HG02885 (cell line): ENCODE results near the gene HABP4.
A peak's percentile ranks its signal among the peaks of the same experiment; 100 is the strongest.

ENCODE experiments used
- ATAC-seq: cut with Tn5 transposase; IDR thresholded peaks from one replicate; pipeline ENCODE4 v1.9.1; 2021; ENCODE audit warnings: mild to moderate bottlenecking; ENCODE audit not compliant: unreplicated experiment, poor library complexity

HABP4 gene

DNA sequence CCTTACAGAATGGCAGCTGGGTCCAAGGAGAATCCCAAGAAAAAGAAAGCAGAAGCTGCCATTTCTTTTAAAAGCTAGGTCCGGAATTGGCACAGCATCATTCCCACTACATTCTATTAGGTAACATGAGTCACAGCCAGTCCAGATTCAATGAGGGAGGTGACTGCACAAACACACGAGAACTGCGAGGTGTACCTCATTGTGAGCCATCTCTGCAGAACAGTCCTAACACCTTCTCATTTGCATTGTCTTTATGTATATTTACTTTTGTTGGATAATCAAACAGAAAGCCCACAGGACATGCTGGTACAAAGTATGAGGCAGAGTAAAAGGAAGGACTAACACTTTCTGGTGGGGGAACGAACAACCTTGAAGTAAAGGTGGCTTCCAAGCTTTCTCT lies 14.6 kb upstream of the HABP4 start:
- ATAC-seq = no peak

DNA sequence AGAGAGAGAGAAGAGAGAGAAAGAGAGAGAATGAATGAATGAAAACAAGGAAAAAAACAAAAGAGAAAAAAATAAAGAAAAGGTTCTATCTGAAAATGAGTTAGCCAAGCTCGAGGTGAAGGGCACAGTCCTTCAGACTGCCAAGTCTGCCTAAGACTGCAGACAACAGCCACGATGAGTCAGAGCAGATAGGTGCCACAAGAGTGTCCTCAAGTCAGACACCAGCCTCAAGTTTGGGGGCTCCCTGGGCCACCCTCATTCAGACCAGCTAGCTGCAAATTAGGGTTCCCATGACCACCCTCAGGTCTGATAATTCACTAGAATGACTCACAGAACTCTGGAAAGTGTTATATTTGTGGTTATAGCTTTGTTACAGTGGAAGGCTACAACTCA lies 13.9 kb upstream of the HABP4 start:
- no peak for ATAC-seq

DNA sequence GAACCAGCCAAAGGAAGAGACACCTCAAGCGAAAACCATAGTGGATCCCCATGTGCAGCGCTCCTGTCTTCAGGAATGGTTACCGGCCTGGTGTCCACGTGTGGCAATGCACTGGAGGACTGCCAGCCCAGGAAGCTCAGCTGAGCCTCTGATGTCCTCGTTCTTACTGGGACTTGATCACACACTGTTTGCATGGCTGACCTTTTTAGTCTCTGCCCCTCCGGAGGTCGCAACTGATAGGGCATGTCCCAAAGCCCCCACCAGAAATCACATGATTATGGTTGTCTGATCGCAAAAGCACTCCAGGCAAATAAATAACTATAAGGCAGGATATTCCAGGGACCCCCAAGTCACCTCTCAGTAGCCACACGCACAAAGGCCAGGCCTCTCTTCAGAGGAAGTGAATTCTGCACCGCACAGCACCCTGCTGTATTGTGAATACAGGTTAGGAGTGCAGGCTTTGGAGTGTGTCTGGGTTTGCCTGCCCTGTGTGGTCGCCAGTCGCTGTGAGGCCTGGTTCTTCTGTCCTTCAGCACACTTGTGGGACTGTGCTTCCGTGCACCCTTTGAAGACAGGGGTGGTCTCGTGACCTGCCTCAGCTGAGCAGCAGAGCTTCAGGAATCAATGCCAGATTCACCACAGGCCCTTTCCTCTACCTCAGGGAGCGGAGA lies 13.4 kb upstream of the HABP4 start:
- no peak for ATAC-seq

DNA sequence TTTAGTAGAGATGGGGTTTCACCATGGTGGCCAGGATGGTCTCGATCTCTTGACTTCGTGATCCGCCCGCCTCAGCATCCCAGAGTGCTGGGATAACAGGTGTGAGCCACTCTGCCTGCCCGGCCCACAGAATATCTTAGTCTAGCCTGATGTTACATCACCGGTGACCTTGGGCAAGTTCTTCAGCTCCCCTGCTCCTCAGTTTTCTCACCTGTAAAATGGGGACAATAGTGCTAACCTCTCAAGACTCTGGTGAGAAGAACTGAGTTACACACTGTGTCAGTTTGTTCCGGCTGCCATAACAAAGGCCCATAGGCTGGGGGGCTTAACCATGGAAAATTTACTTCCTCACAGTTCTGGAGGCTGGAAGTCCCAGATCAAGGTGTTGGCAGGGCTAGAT lies 12.5 kb upstream of the HABP4 start:
- ATAC-seq = no peak

DNA sequence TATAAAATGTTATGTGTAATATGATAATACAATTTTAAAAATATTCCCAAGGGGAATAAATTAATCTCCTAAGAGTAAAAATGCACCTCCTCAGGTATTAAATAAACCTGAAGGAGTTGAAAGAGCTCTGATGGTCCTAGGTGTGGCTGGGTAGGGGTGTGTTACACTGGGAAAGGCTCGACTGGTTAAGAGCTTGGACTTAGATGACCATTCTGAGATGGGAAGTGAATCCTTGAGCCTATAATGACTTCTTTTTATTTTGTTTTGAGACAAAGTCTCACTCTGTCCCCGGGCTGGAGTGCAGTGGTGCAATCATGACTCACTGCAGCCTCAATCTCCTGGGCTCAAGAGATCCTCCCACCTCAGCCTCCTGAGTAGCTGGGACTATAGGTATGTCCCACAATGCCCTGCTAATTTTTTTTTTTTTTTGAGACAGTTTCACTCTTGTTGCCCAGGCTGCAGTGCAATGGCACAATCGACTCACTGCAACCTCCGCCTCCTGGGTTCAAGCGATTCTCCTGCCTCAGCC lies 9.2 kb upstream of the HABP4 start:
- ATAC-seq = no peak

DNA sequence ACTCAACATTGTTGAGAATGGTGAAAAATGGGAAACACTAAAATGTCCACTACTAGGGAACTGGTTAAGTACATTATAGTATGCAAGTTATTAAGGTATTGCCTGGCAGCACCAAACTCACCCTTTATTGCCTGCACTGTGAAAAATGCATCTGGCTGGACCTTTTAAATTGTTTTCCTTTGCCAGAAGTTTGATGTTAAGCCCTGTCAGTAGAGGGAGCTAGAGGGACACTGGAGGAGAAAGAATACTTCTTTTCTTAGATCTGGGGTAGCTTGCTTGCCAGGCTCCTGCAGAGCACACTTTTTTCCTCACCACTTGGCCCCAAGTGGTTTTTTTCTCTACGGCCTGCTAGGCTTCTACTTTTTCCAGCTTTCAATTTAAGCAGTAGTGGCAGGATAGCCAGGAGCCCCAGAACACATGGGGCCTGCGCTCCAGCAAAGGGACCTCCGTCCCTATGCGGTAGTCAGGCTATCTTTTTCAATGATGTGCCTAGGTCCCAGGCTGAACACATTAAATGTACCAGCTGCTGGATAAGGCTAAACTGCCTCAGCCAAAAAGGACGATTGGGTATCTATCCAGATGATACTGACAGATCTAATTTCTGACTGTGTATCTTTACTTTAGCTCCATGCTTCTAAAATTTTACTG lies 8.0 kb upstream of the HABP4 start:
- no peak for ATAC-seq

DNA sequence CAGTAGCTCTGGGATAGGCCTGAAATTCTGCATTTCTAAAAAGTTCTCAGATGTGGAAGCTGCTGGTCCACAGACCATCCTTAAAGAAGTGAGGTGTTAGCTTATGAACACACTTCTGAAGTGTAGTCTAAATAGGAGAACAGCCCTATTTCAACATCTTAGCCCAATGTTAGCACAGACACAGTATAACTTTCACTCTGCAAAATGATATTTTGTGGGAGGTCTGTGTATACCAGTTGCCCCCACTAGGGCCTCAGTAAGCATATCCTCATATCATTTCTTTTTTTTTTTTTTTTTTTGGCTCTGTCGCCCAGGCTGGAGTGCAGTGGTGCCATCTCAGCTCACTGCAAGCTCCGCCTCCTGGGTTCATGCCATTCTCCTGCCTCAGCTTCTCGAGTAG lies 7.5 kb upstream of the HABP4 start:
- ATAC-seq = no peak

DNA sequence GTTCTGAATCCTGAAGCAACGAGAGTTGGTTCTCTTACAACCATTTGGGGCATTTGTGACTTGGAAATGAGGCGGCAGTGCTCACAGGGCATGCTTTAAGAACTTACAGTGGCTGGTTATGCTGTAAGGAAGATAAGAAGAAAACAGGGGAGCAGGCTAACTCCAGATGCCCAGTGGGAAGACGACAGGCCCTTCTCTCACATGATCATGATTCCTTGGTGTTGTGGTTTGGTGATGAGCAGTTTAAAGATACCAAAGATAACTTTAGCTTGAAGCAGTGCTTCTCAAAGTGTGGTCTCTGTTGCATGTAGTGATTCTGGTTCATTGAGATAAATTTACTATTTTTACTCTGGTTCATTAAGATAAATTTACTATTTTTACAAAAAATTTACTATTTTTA lies 2.6 kb upstream of the HABP4 start:
- ATAC-seq = no peak

DNA sequence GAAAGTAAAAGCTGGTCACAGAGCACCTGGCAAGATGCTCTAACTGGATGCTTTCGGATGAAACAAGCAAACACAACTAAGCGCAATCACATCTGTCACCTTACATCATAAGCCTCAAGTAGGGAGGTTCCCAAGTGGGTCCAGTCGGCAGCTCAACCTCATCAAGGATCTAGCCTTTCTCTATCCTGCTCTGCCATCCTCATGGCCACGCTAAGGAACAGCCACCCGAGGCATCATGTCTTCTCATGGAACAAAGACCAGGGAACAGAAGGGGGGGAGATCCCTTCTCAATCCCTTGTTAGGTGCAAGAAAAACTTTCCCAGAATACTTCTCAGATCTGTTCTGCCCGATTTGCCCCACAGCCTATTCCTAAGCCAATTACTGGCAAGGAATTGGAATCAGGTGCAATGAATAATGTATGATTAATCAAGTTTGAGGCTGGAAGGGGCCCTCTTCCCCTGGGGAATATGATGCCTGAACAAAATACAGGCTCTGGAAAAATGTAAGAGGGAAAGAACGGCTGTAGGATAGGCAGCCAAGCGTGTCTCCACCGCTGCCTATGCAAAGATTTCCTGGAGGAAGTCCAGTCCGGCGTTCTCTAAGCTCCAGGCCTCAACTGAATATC lies 1.3 kb upstream of the HABP4 start:
- no peak for ATAC-seq

DNA sequence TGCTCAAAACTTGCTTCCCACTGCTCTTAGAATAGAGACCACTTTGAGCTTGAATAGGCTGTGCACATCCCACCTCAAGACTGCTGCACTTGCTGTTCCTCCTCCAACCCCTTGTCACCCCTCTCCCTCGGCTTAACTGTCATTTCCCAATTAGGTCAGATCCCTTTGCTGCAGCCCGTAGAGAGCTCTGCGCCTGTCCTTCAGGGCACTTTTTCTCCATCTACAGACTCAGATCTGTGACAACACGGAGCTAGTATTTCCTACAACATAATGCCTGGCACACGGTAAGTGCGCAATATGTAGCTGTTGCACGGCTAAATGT lies 485 bp upstream of the HABP4 start:
- peak; percentile 24 for ATAC-seq

DNA sequence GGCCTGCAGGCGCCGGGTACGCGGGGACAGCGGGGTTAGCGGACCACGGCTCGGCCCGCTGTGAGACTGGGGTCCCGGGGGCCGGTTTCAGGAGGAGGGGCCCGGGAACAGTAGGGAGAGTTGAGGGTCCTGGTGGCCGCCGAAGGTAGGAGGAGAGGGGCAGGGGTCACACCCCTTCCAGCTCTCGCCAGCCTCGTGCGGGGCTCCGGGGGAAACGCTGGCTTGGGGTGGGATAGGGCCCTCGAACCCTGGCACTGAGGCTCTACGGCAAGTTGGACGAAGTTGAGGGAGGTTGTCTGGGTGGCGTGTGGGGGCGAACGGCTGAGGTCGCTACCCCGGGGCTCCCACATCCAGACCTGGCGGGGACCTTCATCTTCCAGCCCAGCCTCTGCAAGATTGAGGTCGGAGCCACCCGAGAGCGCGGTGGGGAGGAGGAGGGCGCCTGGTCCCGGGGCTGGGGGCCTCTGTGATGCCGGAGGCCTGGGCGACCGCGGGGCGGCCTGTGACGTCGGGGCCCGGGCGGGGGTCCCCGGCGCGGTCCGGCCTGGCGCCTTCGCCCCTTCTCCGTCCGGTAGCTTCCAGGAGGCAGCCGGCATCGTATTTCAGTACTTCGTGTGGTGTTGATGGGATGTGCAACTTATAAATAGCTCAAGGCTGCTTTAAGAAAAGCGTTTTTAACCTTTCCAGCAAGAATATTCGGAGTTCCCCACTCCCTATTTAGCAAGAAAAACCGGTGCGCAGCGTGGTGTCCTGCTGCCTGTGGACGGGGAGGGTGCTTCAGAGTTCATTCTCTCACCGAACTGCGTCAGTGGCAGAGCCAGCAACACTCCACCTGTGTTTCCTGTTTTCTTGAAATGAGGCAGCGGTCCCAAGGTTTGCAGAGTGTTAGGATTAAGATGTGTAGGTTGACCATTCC lies 902 bp downstream of the HABP4 start:
- ATAC-seq = peak; percentile 1

DNA sequence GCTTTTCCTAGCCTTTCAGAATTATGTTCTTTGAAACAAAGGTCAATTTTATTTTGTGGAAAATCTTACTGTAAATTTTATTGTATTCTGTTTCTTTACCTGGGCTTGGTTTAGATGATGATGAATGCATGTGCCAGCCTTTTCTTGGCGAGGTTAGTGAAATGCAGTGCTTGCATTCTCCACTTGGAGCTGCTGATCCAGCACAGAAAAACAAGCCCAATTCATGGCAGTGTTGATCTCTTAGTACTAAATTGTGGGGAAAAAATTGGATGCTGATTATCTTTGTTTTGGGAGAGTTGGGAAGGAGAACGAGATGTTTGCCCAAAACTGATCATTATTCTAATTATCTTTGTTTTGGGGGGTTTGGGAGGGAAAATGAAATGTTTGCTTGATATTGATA lies 3.7 kb downstream of the HABP4 start:
- no peak for ATAC-seq

DNA sequence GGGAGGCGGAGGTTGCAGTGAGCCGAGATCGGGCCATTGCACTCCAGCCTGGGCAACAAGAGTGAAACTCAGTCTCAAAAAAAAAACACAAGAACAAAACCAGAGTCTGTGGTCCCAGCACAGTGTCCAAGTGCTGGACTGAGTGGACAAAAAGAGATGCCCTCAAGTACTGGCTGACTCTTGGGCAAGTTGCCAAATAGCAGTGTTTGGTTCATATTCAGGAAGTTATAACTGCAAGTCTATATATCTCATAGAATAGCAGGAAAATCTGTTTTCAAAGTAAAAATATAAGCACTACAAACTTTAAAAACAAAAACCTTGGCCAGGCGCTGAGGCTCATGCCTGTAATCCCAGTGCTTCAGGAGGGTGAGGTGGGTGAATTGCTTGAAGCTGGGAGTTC lies 7.3 kb downstream of the HABP4 start:
- no peak for ATAC-seq

DNA sequence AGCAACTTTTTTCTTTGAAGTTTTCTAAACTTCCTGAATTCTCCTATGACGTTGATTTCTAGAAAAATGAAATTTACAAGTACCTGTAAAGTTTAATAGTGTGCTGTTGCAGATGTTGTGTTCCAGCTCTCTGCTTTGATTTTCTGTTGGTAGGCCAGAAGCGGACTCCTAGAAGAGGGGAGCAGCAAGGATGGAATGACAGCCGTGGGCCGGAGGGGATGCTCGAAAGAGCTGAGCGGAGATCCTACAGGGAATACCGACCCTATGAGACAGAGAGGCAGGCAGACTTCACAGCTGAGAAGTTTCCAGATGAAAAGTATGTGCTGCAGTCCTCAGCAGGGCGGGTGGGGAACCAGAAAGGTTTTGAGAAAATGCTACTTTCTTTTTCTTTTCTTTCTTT lies 8.3 kb downstream of the HABP4 start:
- no peak for ATAC-seq

DNA sequence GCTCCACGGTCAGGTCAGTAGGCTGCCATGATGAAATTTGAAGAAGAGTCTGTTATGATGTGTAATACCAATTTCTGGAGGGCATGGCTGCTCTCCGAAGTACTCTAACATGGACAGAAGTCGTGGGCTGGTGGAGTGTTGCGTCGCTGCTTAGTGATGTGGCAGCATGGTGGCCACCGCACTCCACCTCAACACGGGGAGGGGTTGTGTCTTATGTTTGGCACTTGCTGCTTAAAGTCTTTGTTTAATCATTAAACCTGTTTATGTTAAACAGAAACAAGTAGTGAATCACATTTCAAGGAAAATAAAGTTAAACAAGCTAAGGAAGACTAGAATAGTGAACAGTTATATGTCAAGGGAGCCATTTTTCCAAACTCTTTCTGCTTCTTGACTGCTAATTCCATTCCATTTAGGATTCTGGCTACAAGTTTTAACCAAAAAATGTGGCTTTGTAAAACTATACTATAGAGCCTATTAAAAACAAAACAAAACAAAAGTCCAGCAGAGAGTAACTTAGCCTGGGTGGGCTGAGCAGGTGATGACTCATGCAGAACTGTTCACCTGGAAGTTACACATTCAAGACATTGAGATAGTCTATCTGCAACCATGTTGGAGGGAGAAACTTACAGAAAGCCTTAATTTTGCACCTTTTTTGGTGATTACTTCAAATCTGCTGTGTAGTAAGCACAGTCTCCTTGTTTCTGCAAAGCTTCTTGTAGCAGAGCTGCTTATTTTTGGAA lies 9.5 kb downstream of the HABP4 start:
- no peak for ATAC-seq

DNA sequence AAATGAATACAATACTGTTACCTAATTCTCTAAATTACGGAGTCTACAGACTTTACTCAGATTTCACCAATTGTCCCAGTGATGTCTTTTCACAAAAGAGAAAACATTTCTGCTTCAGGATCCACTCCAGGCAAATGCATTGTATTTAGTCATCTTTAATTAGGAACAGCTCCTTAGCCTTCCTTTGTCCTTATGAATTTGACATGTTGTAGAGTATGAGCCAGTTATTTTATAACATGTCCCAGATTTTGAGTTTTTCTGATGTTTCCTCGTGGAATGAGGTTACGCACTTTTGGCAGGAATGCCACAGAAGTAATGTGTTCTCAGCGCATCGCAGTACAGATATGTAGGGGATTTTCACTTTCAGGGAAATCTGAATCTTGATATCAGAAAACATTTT lies 10.5 kb downstream of the HABP4 start:
- no peak for ATAC-seq

DNA sequence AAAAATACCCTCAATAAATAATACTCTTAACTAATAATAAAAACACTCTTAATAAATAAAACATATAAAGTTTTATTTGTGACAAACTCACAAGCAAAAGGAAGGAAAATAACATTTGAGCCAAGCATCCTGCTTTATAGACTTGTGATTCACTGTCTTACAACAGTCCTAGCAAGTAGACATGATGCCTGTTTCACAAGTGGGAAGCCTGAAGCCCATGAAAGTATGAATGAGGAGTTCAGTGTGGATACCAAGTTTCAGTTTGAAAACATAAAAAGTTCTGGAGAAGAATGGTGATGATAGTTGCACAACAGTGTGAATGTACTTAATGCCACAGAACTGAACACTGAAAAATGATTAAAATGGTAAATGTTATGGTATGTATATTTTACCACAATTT lies 10.9 kb downstream of the HABP4 start:
- no peak for ATAC-seq

DNA sequence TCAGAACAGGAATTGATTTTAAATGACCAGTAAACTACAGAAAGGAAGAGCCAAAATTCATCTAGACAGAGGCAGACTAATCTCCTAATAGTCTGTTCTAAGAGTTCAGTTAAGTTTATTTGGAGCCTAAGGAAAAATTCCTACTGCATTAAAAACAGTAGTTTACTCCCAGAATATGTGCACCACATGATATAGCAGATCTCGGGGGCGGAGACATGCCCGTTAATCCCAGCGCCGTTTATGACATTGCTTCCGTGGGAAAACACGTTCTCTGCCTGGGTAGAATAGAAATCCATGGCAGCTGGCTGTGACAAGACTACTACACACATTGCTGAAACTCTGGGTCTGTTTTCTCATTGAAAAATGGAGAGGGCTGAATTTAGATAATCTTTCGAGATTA lies 11.4 kb downstream of the HABP4 start:
- ATAC-seq = no peak

DNA sequence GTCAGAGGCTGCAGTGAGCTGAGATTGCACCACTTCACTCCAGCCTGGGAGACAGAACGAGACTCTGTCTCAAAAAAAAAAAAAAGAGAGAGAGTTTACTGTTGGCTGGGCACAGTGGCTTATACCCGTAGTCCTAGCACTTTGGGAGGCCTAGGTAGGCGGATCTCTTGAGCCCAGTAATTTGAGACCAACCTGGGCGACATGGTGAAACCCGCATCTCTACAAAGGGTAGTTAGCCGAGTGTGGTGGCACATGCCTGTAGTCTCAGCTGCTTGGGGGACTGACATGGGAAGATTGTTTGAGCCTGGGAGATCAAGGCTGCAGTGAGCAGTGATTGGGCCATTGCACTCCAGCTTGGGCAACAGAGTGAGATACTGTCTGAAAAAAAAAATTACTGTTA lies 12.6 kb downstream of the HABP4 start:
- ATAC-seq = no peak

DNA sequence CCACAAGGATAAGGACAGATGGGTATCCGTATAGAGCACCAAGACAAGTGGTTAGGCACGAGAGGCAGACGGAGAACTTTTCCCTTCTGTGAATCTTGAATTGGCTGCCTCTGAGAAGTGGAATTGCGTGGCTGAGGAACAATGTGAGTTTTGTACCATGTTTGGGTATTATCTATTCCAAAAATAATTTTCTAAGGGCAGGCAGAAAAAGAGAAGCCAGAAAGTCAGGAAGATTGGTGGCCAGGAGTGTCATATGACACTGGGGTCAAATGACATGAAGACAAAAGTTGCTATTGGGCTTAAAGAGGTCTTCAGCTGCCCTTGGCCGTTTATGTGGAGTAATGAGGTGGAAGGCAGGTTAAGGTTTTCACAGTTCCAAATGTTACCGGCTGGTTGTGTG lies 14.5 kb downstream of the HABP4 start:
- ATAC-seq = no peak
